ENCODE measurements around the gene TMEM175. TPM values are rescaled to one million over a fixed set of nuclear protein-coding genes. Genes with fewer than 3 reads are reported as not detected.

TMEM175 gene
- total RNA-seq, 3 donors from 2014 or later = 26.2 to 32.2 (median 28.2) TPM

- H3K4me1 ChIP-seq = no peaks in the 10 kb centered on the region
- no peak overlapping the region for H3K27ac ChIP-seq
- H3K4me3 ChIP-seq = no peak overlapping the region
- no peaks in the 10 kb centered on the region for H3K9me3 ChIP-seq
- DNase-seq (ENCODE audit: low spot score in 2 of 2) = no peak
- H3K36me3 ChIP-seq = peaks cover 6% of the 10 kb centered on the region
- intact Hi-C loops (cut with DNase I; ENCODE audit: low total_unique reads) = no loop called here
- H3K27me3 ChIP-seq = no peaks in the 10 kb centered on the region
- TF ChIP-seq, protein P1, sequence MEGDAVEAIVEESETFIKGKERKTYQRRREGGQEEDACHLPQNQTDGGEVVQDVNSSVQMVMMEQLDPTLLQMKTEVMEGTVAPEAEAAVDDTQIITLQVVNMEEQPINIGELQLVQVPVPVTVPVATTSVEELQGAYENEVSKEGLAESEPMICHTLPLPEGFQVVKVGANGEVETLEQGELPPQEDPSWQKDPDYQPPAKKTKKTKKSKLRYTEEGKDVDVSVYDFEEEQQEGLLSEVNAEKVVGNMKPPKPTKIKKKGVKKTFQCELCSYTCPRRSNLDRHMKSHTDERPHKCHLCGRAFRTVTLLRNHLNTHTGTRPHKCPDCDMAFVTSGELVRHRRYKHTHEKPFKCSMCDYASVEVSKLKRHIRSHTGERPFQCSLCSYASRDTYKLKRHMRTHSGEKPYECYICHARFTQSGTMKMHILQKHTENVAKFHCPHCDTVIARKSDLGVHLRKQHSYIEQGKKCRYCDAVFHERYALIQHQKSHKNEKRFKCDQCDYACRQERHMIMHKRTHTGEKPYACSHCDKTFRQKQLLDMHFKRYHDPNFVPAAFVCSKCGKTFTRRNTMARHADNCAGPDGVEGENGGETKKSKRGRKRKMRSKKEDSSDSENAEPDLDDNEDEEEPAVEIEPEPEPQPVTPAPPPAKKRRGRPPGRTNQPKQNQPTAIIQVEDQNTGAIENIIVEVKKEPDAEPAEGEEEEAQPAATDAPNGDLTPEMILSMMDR (IDR thresholded peaks at IDR 0.05) = no peak
- TF ChIP-seq POLR2AphosphoS5 (IDR thresholded peaks at IDR 0.05) (no peak), POLR2A (IDR thresholded peaks at IDR 0.05) (no peak)
These were observed 24.4 kb downstream of the TMEM175 start for GRCh38 chr4:956531-957230.

DNA sequence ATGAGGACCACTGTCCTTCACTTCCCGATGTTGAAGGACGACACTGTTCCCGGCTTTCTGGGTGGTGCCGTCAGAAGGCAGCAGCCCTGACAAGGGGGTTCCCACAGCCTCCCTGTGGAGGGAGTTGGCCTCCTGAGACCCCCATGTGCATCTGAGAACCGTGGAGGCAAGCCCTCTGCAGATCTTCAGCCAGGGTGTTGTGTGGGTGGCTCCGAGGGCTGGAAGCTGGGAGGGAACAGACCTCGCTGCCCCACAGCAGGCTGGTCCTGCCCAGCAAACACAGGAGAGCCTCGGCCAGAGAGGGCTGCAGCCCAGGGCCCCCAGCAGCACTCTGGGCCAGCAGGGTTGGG is 24.9 kb downstream of the TMEM175 start:
- Histone ChIP-seq H3K4me3 (no peak overlapping the region), H3K9me3 (no peaks in the 10 kb centered on the region), H3K4me1 (no peaks in the 10 kb centered on the region), H3K27me3 (no peaks in the 10 kb centered on the region), H3K27ac (no peak overlapping the region), H3K36me3 (peaks cover 6% of the 10 kb centered on the region)
- intact Hi-C loops (cut with DNase I; ENCODE audit: low total_unique reads) = no loop called here
- TF ChIP-seq POLR2A (IDR thresholded peaks at IDR 0.05) (no peak), POLR2AphosphoS5 (IDR thresholded peaks at IDR 0.05) (no peak)
- TF ChIP-seq, protein P1 (IDR thresholded peaks at IDR 0.05) = no peak
- DNase-seq (ENCODE audit: low spot score in 2 of 2) = no peak

DNA sequence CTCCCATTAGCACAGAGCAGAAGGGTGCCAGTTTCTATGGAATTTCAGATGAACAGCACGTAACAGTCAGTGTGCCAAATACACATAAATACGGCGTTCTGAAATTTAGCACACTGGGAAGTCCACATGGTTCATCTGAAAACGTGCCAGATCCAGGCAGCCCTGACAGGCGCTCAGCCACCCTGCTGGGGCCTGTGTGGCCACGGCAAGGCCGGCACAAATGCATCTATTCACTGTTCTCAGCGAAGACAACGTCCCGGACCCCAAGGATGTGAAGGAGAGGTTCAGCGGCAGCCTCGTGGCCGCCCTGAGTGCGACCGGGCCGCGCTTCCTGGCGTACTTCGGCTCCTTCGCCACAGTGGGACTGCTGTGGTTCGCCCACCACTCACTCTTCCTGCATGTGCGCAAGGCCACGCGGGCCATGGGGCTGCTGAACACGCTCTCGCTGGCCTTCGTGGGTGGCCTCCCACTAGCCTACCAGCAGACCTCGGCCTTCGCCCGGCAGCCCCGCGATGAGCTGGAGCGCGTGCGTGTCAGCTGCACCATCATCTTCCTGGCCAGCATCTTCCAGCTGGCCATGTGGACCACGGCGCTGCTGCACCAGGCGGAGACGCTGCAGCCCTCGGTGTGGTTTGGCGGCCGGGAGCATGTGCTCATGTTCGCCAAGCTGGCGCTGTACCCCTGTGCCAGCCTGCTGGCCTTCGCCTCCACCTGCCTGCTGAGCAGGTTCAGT is 25.5 kb downstream of the TMEM175 start:
- Histone ChIP-seq H3K4me1 (no peaks in the 10 kb centered on the region), H3K27me3 (no peaks in the 10 kb centered on the region), H3K36me3 (peaks cover 6% of the 10 kb centered on the region), H3K4me3 (no peak overlapping the region), H3K9me3 (no peaks in the 10 kb centered on the region), H3K27ac (no peak overlapping the region)
- DNase-seq (ENCODE audit: low spot score in 2 of 2) = no peak
- intact Hi-C loops (cut with DNase I; ENCODE audit: low total_unique reads) = no loop called here
- TF ChIP-seq, protein P1 (IDR thresholded peaks at IDR 0.05) = no peak
- TF ChIP-seq POLR2A (IDR thresholded peaks at IDR 0.05) (no peak), POLR2AphosphoS5 (IDR thresholded peaks at IDR 0.05) (no peak)

- intact Hi-C loops (cut with DNase I; ENCODE audit: low total_unique reads) = no loop called here
- no peak overlapping the region for H3K4me3 ChIP-seq
- TF ChIP-seq, protein P1 (IDR thresholded peaks at IDR 0.05) = no peak
- TF ChIP-seq POLR2AphosphoS5 (IDR thresholded peaks at IDR 0.05) (no peak), POLR2A (IDR thresholded peaks at IDR 0.05) (no peak)
- H3K27me3 ChIP-seq = no peaks in the 10 kb centered on the region
- peaks cover 6% of the 10 kb centered on the region for H3K36me3 ChIP-seq
- no peak overlapping the region for H3K27ac ChIP-seq
- DNase-seq (ENCODE audit: low spot score in 2 of 2) = no peak
- H3K4me1 ChIP-seq = no peaks in the 10 kb centered on the region
- H3K9me3 ChIP-seq = no peaks in the 10 kb centered on the region
These were observed 26.0 kb downstream of the TMEM175 start for GRCh38 chr4:958314-958665.

DNA sequence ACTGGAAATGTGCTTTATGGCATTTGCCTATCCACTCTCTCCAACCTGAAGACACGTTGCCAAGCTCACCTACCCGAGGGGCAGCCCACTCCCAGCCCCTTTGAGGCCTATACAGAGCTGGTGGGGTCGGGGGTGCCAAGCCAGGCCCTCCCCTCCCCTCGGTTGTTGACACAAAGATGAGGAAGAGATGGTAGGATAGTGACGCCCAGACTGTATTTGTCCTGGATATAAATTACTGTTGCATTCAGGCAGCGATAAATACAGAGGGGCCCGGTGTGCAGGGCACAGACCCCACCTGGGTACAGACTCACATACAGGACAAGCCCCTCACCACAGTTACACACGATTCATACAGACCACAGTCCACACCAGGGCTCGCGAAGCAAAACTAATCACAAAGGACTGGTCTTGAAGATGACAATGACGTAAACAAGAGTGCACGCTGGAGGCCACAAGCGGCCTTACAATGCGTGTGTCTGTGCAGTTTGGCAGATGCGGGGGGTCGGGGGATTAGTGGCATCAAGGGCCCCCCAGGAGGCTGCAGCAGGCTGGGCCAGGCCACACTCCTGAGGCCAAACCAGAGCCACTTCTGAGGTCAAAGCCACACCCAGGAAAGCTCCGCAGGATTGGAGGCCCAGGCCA is 26.6 kb downstream of the TMEM175 start:
- Histone ChIP-seq H3K9me3 (no peaks in the 10 kb centered on the region), H3K4me1 (no peaks in the 10 kb centered on the region), H3K4me3 (no peak overlapping the region), H3K27me3 (no peaks in the 10 kb centered on the region), H3K27ac (no peak overlapping the region), H3K36me3 (peaks cover 6% of the 10 kb centered on the region)
- DNase-seq (ENCODE audit: low spot score in 2 of 2) = no peak
- TF ChIP-seq, protein P1 (IDR thresholded peaks at IDR 0.05) = no peak
- no peak for TF ChIP-seq POLR2AphosphoS5 (IDR thresholded peaks at IDR 0.05)
- no peak for TF ChIP-seq POLR2A (IDR thresholded peaks at IDR 0.05)
- intact Hi-C loops (cut with DNase I; ENCODE audit: low total_unique reads) = no loop called here

Data from breast epithelium (tissue), 4 donors.